ENCODE results near the gene NATD1. TPM values are rescaled to one million over a fixed set of nuclear protein-coding genes. Genes with fewer than 3 reads are reported as not detected.
A peak's percentile ranks its signal among the peaks of the same experiment; 100 is the strongest.

The NATD1 gene
- total and polyA plus RNA-seq, 11 donors, result 8.0 to 38.4 (median 18.7) TPM

DNA sequence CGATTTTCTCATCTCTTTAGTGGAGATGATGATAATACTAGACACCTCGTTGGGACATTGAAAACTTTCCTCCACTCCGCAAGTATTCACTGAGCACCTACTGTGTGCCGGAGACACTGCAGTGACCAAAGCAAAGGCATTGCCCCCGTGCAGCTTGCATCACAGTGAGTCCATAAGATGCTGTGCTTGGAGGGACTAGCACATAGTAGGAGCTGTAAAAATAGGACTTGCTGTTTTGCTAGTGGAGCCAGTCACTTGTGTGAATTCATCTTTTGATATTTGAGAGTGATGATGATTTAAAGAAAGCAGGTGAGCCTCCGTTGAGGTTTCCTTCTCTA is 26.0 kb upstream of the NATD1 start:
- Histone ChIP-seq H3K9me3 (no peaks in the 10 kb centered on the region), H3K4me3 (no peak overlapping the region), H3K27me3 (no peaks in the 10 kb centered on the region), H3K27ac (no peak overlapping the region), H3K36me3 (no peaks in the 10 kb centered on the region), H3K4me1 (peaks cover 0 to 65% (median 27%) of the 10 kb centered on the region in 12 donors)
- no peak for ATAC-seq
- DNase-seq, result no peak
- WGBS, 4 donors, result 81 to 84% (median 82%) methylated on average over 6 of the region's 6 CpGs
- TF ChIP-seq, protein P1, sequence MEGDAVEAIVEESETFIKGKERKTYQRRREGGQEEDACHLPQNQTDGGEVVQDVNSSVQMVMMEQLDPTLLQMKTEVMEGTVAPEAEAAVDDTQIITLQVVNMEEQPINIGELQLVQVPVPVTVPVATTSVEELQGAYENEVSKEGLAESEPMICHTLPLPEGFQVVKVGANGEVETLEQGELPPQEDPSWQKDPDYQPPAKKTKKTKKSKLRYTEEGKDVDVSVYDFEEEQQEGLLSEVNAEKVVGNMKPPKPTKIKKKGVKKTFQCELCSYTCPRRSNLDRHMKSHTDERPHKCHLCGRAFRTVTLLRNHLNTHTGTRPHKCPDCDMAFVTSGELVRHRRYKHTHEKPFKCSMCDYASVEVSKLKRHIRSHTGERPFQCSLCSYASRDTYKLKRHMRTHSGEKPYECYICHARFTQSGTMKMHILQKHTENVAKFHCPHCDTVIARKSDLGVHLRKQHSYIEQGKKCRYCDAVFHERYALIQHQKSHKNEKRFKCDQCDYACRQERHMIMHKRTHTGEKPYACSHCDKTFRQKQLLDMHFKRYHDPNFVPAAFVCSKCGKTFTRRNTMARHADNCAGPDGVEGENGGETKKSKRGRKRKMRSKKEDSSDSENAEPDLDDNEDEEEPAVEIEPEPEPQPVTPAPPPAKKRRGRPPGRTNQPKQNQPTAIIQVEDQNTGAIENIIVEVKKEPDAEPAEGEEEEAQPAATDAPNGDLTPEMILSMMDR (IDR thresholded peaks at IDR 0.05), result no peak
- TF ChIP-seq POLR2A (IDR thresholded peaks at IDR 0.05), result no peak
- intact Hi-C loops (cut with DNase I), result loop anchor here in 8 of 10 donors (2.0 to 10.0 kb wide), 6 partner anchors 46 to 234 kb away; partner anchors contain the start of gene DHRS7B (in 4 of the 8)

DNA sequence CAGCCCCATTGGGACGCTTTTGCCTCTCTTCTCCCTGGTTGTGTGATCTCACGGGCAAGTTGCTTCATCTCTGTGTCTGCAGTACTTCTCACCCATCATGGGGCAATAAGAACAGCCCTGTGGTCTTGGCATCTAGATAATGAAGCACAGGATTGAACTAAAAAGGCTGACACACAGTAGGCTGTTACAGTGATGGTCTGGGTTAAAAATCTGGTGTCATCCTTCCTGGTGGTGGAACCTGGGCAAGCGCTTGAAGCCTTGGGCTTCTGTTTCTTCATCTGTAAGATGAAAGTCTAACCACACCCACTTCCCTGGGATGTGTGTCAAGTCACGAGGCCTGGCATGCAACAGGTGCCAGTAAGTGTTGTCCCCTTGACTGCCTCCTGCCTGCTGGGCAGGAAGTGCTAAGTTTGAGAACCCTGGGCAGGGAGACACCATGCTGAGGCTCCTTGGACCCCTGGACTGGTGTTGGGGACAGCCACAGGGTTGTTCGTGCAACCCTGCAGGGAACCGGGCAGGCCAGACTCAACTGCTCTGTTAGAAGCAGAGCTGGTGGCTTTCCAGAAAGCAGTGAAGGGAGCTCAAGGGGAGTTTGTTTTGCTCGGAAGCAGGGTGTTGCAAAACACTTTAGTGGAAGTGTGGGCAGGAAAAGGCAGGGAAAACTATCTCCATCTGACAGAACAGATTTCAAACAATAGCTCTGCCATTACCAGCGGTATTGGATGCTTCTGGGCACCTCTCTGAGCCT is 25.4 kb upstream of the NATD1 start:
- Histone ChIP-seq H3K36me3 (no peaks in the 10 kb centered on the region), H3K4me1 (peaks cover 0 to 59% (median 22%) of the 10 kb centered on the region in 12 donors), H3K9me3 (no peaks in the 10 kb centered on the region), H3K27me3 (no peaks in the 10 kb centered on the region), H3K27ac (peak overlapping the region in 1 of 12 donors; percentile 37), H3K4me3 (no peak overlapping the region)
- WGBS, 4 donors, result 66 to 75% (median 69%) methylated on average over 8 of the region's 8 CpGs
- intact Hi-C loops (cut with DNase I), result loop anchor here in 8 of 10 donors (2.0 to 10.0 kb wide), 6 partner anchors 46 to 234 kb away; partner anchors contain the start of gene DHRS7B (in 4 of the 8)
- ATAC-seq, result no peak
- no peak for TF ChIP-seq POLR2A (IDR thresholded peaks at IDR 0.05)
- TF ChIP-seq, protein P1 (IDR thresholded peaks at IDR 0.05), result no peak
- DNase-seq, result no peak

DNA sequence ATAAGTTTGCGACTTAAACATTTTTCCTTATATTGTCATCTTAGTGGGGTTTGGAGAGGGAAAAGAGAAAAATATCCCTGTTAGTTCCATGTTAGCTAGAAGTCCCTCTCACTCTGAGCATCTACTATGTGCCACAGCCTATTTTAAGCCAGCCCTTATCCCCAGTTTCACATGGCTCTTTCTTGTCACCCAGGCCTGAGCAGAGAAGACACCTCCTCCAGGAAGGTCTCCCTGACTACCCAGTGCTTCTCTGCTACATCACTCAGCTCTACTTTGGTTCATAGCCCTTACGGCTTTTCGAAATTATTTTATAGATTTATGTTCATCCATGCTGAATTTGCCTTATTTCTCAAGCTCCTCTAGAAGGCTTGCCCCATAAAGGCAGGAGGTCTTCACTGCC is 24.1 kb upstream of the NATD1 start:
- H3K4me1 ChIP-seq, result peaks cover 0 to 52% (median 16%) of the 10 kb centered on the region in 12 donors
- no peaks in the 10 kb centered on the region for H3K27me3 ChIP-seq
- no peak overlapping the region for H3K4me3 ChIP-seq
- TF ChIP-seq, protein P1 (IDR thresholded peaks at IDR 0.05), result no peak
- no peak for TF ChIP-seq POLR2A (IDR thresholded peaks at IDR 0.05)
- no peak overlapping the region for H3K27ac ChIP-seq
- no peaks in the 10 kb centered on the region for H3K36me3 ChIP-seq
- 95 to 99% (median 97%) methylated on average over 3 of the region's 3 CpGs for WGBS, 4 donors
- ATAC-seq (no peak), DNase-seq (no peak)
- H3K9me3 ChIP-seq, result no peaks in the 10 kb centered on the region
- intact Hi-C loops (cut with DNase I), result loop anchor here in 7 of 10 donors (2.0 to 10.0 kb wide), 6 partner anchors 47 to 177 kb away; partner anchors contain the start of gene DHRS7B (in 4 of the 7)

DNA sequence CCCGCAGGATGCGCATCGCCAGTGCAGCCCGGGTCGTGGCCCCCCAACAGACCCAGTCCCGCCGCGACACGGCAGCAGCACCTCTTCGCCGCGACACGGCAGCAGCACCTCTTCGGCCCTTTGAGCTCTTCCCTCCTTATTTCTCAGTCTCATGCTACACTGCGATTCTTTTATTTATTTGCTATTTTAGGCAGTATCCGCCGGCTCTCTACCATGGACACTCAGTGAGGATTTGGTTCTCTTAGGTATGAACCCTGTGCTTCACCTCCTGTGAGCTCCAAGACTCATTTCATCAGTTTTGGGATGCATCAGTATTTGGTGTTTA is 23.0 kb upstream of the NATD1 start:
- intact Hi-C loops (cut with DNase I), result loop anchor here in 7 of 10 donors (2.0 to 10.0 kb wide), 6 partner anchors 49 to 179 kb away; partner anchors contain the start of gene DHRS7B (in 4 of the 7)
- no peak for TF ChIP-seq POLR2A (IDR thresholded peaks at IDR 0.05)
- TF ChIP-seq, protein P1 (IDR thresholded peaks at IDR 0.05), result peak in 1 of 12 donors; percentile 1
- H3K9me3 ChIP-seq, result no peaks in the 10 kb centered on the region
- peak overlapping the region in 8 of 12 donors; percentile 35 to 87 (median 76) for H3K27ac ChIP-seq
- H3K4me3 ChIP-seq, result peak overlapping the region; percentile 40 to 81 (median 64)
- no peaks in the 10 kb centered on the region for H3K36me3 ChIP-seq
- peaks cover 0 to 41% (median 16%) of the 10 kb centered on the region in 12 donors for H3K4me1 ChIP-seq
- 7 to 14% (median 9%) methylated on average over 17 of the region's 17 CpGs for WGBS, 4 donors
- no peak for DNase-seq
- H3K27me3 ChIP-seq, result no peaks in the 10 kb centered on the region
- ATAC-seq, result no peak
